Fibroblast of villous mesenchyme (primary cell): ENCODE results near the gene ROPN1B. TPM values are rescaled to one million over a fixed set of nuclear protein-coding genes. Genes with fewer than 3 reads are reported as not detected.
"Not testable (repeated sequence)": the region's sequence is repeated elsewhere in the genome, so short reads cannot be mapped to it uniquely, and the experiment has no call there.

Source experiments
- DNase-seq: peaks from one replicate; pipeline ENCODE4 v3.0.0-alpha.2; 2010; ENCODE audit warnings: low read depth
- H3K4me3 ChIP-seq: 2 replicates; pipeline ENCODE4 v1.5.1; 2011; ENCODE audit warnings: low read depth, mild to moderate bottlenecking, low read length
- total RNA-seq: library from RNA; depleted of rRNA; stranded (reverse); fragments of >200 nt; gene quantifications from 2 replicates; pipeline ENCODE4 v1.2.3, GENCODE V29; 2012
- TF ChIP-seq, protein P1 (sequence below): IDR thresholded peaks from 2 replicates; pipeline ENCODE4 v1.5.1; 2012; ENCODE audit warnings: low read depth, mild to moderate bottlenecking, low read length; ENCODE audit not compliant: insufficient read depth

The ROPN1B gene
- total RNA-seq, 1 donor, result 0.43 TPM

DNA sequence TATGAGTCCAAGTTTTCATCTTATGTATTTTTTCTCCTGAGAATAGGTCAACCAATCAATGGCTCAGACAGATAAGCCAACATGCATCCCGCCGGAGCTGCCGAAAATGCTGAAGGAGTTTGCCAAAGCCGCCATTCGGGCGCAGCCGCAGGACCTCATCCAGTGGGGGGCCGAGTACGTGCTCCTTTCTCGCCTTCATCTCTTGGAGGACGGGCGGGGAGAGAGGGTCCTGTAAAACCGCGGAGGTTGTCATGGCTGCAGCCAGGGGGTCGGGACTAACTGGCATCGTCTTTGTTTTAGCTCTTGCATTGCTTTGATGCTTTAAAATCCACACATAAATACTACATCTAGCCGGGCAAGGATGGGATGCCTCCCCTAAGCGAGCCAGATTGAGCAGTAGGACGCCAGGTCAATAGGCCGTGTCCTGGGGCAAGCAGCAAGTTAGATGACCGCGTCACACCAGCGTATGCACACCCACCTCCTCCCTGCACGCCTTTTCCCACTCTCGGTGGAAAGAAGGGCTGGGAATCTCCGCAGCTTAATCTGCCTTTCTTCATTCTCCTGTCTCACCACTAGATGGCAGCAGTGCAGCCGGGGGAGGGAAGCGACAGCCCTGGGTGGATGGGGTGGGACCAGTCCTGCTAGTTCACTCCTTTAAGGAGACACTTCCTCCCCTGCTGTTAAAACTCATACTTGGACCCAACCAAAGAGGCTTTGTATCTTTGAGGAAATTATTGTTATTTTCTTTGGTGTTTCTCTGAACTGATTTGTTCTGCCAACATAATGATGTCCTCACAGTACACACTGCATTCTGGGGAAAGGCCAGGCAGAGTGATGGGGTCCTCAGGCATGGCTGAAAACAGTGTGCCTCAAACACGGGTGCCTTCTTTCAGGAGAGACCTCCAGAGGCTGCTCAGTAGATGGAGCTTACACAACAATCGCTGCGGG is 3.3 kb downstream of the ROPN1B start:
- DNase-seq, result peak; percentile 32
- peak overlapping the region; percentile 41 for H3K4me3 ChIP-seq
- TF ChIP-seq, protein P1, sequence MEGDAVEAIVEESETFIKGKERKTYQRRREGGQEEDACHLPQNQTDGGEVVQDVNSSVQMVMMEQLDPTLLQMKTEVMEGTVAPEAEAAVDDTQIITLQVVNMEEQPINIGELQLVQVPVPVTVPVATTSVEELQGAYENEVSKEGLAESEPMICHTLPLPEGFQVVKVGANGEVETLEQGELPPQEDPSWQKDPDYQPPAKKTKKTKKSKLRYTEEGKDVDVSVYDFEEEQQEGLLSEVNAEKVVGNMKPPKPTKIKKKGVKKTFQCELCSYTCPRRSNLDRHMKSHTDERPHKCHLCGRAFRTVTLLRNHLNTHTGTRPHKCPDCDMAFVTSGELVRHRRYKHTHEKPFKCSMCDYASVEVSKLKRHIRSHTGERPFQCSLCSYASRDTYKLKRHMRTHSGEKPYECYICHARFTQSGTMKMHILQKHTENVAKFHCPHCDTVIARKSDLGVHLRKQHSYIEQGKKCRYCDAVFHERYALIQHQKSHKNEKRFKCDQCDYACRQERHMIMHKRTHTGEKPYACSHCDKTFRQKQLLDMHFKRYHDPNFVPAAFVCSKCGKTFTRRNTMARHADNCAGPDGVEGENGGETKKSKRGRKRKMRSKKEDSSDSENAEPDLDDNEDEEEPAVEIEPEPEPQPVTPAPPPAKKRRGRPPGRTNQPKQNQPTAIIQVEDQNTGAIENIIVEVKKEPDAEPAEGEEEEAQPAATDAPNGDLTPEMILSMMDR, result peak; percentile 66

DNA sequence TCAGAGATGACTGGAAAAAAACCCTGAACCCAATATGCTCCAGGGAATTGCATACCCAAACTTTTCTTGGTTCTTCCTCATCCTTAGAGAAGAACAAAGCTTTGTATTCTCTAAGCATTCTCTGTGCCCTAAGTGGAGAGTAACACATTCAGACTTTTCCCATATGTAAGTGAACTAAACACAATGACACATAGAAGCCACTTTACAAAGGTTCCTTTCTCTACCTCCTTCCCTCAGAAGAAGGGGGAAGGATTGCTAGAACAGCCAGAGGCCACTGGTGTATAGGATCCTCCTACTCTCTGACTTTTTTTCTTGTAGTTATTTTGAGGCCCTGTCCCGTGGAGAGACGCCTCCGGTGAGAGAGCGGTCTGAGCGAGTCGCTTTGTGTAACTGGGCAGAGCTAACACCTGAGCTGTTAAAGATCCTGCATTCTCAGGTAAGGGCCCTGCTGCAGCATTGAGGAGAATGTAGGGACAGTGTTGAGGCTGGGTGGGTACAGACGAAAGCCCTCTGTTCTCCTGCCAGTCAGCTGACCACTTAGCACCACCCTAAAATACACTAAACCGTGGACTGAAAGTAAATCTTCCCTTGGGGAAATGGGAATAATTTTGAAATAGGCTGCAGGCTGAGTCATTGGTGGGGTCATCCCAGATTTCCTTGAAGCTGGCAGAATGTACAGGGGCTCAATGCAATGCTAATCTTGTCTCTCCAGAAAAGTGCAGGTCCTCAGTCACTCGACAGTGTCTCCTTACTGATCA is 6.4 kb downstream of the ROPN1B start:
- not testable (repeated sequence) for H3K4me3 ChIP-seq, DNase-seq

DNA sequence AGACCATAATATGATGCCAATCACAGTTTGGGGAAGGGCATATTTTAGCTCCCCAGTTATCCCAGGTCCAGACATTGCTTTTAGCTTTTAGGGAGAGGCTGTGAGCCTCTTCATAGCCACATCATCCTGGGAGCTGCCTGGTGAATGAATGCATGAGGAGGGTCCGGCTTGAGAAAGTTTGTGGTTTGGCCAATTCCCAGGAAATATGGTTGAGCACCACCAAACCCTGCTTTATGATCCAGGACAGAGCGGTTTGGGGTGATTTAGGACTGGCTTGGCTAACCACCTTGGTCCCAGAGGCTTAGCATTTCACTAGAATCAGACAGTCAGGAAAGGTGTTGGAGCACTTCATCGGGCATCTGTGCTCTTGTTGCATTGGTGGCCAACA is 7.0 kb downstream of the ROPN1B start:
- not testable (repeated sequence) for DNase-seq, H3K4me3 ChIP-seq

DNA sequence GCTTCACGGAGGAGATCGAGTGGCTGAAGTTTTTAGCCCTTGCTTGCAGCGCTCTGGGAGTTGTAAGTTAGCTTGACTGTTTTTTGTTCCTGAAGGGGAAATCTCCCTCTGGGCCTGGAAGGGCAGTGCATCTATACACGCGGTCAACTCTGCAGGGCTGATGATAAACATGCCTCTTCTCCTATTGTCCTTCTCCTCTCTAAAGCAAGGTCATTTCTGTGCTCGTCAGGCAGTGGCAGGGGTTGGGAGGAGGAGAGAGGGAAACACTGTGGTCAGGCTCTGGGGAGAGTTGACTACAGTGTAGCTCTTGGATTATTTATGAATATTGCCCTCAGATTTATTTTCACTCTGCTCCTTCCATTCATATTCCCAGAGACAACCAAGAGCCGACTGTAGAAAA is 8.1 kb downstream of the ROPN1B start:
- DNase-seq, H3K4me3 ChIP-seq: not testable (repeated sequence)

DNA sequence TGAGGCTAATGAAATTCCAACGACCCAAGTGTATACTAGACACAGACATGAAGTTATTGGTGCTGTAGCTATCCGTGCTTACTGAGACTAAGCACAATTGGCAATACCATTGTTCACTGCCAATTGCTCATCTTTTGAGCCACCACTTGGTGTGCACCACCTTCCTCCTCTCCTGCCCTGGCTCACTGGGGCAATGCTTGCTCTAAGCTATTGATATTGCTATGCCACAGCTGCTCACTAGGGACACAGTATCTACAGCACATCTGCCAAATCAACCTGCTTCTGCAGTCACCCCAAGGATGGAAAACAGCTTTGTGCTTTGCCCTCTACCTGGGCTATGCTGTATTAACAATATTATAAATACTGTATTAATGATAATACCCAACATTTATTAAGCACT is 16.0 kb downstream of the ROPN1B start:
- not testable (repeated sequence) for DNase-seq, H3K4me3 ChIP-seq

DNA sequence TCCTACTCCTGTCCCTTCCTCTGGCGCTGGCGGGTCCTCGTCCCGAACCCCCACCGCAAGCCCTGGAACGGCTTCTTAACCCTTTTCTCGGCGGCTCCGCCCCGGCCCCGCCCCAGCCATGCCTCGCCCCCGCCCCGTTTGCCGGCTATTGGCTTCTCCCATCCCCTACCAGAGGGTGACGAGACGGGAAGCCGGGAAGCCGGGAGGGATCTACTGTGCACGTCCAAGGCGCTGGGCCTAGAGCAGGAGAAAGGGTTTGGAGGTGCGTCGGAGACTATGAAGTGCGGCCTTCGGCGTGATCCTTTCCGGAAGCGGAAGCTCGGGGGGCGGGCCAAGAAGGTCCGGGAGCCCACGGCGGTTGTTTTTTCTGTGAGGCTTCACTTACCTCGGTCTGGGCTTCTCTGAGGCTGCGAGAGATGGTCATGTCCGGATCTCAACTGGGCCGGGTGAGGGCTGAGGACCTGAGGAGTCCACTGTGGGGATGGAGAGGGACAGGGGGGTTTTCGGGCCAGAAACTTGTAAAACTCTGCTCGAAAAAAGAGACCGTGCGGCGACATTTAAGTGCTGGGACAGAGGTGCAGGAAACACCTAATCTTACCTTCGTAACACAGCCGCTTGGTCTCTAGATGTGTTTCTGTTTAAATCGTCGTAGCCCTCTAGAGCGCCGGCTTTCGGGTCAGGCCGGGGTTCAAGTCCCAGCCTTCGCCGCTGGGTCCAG is 21.4 kb downstream of the ROPN1B start:
- peak overlapping the region; percentile 78 for H3K4me3 ChIP-seq
- TF ChIP-seq, protein P1, result no peak
- peak; percentile 88 for DNase-seq

DNA sequence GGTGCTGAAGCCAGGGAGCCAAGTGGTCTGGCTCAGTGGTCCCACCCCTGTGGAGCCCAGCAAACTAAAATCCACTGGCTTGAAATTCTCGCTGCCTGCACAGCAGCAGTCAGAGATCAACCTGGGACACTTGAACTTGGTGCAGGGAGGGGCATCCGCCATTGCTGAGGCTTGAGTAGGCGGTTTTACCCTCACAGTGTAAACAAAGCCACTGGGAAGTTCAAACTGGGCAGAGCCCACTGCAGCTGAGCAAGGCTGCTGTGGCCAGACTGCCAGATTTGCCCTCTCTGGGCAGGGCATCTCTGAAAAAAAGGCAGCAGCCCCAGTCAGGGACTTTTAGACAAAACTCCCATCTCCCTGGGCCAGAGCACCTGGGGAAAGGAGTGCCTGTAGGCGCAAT is 27.8 kb downstream of the ROPN1B start:
- not testable (repeated sequence) for DNase-seq, H3K4me3 ChIP-seq

DNA sequence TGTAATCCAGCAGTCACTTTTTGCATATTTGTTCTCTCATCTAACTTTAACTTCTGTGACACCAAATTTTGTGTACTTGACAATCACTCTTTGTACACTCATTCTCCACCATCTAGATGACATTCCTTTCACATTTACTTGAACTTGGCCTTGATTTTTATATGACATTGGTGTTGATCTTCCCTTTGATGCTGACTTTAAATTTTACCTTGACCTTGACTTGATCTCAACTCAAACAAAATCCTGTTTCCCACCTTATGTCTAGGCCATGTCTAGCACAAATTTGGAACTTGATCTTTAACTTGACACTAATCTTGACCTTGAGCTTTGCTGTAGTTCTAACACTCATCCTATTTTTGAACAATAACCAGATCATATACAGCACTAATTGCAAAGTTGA is 33.2 kb downstream of the ROPN1B start:
- H3K4me3 ChIP-seq, result no peak overlapping the region
- no peak for DNase-seq
- TF ChIP-seq, protein P1, result no peak

DNA sequence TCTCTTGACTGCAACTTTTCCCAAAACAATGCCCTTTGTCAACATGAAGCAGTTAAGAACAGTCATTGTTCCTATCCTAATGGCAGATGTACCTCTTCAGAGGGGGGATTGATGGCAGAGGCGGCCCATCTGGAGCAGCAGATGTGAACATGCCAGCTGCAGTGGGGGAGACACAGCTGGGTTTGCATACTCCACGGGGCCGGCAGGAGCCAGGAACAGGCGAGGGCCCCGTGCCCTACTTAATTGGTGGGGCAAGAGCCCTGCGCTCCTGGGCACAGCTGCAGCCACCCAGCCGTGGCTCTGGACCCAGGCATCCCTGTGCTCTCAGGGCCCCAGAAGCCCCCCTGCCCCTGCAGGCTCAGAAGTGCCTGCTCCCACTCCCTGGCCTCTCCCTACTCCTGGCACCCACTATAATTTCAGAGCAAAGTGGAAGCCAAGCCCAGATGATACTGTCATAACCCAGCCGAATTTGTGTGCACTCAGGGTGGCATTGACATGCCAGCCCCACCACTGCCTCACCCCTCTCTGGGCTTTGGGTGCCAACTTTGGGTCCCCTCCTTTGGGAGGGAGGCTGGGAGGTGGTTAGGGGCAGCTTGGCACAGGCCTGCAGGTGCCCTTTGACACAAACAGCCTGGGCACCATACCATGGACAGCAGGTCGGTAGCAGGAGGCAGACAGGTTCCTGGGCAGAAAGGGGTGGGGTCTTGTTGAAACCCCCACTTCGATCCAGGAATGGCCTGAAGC is 34.6 kb downstream of the ROPN1B start:
- no peak overlapping the region for H3K4me3 ChIP-seq
- DNase-seq, result no peak
- TF ChIP-seq, protein P1, result no peak
